ENCODE data around the gene SNX7. TPM values are rescaled to one million over a fixed set of nuclear protein-coding genes. Genes with fewer than 3 reads are reported as not detected.

SNX7 gene
- total and polyA plus RNA-seq, 9 donors = 23.8 to 36.4 (median 26.9) TPM

DNA sequence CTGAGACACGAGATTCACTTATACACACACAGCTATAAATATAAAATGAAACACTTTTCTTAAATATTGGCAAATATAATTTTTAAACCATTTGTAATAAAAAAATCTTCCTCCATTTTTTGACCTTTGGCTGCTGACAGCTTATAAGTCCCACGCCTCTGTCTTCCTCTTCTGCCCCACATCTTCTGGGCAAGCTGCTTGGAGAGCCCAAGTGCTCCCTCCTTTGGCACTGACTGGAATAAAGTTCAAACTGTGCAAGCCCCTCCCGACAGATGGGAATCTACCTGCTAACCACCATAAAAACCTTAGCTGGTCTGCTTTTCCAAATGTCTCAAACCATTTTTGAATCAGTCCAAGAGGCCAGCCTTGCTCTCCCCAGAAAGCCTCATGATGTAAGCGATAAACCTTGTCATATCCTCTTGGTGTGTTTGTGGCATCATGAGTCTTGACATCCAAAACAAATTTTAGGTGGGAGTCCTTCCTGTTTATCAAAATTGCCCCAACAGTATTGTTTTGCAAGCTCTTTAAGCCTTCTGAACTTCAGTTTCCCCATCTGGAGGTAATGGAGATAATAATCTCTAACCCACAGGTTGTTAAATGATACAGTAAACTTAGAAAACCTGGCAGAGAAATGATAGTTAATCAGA is 99.8 kb downstream of the SNX7 start:
- Histone ChIP-seq H3K27ac (ENCODE audit: low read length) (no peak overlapping the region), H3K36me3 (ENCODE audit: control insufficient read depth, insufficient read depth, low read length) (no peaks in the 10 kb centered on the region), H3K27me3 (ENCODE audit: control insufficient read depth, insufficient read depth, low read length) (no peaks in the 10 kb centered on the region), H3K4me3 (ENCODE audit: low read length) (no peak overlapping the region), H3K4me1 (ENCODE audit: control insufficient read depth, insufficient read depth, low read length) (peaks cover 5% of the 10 kb centered on the region), H3K9me3 (replicated peaks; ENCODE audit: control insufficient read depth, low read depth, low read length) (no peaks in the 10 kb centered on the region)
- WGBS (ENCODE audit: insufficient coverage) = 89% methylated on average over 3 of the region's 4 CpGs
- no peak for DNase-seq

GRCh38 chr1:98763488-98764150 is 102.1 kb downstream of the SNX7 start:
- DNase-seq = peak; percentile 25
- no peak overlapping the region for H3K27ac ChIP-seq (ENCODE audit: low read length)
- H3K36me3 ChIP-seq (ENCODE audit: control insufficient read depth, insufficient read depth, low read length) = no peaks in the 10 kb centered on the region
- no peaks in the 10 kb centered on the region for H3K27me3 ChIP-seq (ENCODE audit: control insufficient read depth, insufficient read depth, low read length)
- no peak overlapping the region for H3K4me3 ChIP-seq (ENCODE audit: low read length)
- WGBS (ENCODE audit: insufficient coverage) = 0% methylated on average over 1 of the region's 3 CpGs
- H3K9me3 ChIP-seq (replicated peaks; ENCODE audit: control insufficient read depth, low read depth, low read length) = no peaks in the 10 kb centered on the region
- H3K4me1 ChIP-seq (ENCODE audit: control insufficient read depth, insufficient read depth, low read length) = peaks cover 5% of the 10 kb centered on the region

DNA sequence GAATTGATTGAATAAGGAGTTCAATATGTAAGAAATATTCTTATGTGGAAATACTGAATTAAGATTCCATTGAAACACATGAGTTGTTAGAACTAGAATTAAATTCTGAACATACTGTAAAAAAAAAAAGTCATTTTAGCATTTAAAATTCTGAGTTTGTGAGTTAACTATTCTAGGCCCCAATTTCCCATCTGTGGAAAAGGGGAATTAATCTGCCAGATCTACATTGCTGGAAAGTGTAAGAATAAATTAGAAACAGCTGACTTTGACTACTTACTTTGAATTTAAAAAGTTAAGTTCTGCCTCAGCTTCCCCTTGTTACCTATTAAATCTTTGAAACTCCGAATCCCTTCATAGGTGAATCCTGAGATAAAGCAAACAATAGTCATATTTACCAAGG is 103.0 kb downstream of the SNX7 start:
- no CpG with 5 or more reads among the region's 1 CpG for WGBS (ENCODE audit: insufficient coverage)
- no peak overlapping the region for H3K4me3 ChIP-seq (ENCODE audit: low read length)
- H3K4me1 ChIP-seq (ENCODE audit: control insufficient read depth, insufficient read depth, low read length) = peaks cover 5% of the 10 kb centered on the region
- no peaks in the 10 kb centered on the region for H3K27me3 ChIP-seq (ENCODE audit: control insufficient read depth, insufficient read depth, low read length)
- H3K36me3 ChIP-seq (ENCODE audit: control insufficient read depth, insufficient read depth, low read length) = no peaks in the 10 kb centered on the region
- peak; percentile 27 for DNase-seq
- no peak overlapping the region for H3K27ac ChIP-seq (ENCODE audit: low read length)
- no peaks in the 10 kb centered on the region for H3K9me3 ChIP-seq (replicated peaks; ENCODE audit: control insufficient read depth, low read depth, low read length)

- Histone ChIP-seq H3K36me3 (ENCODE audit: control insufficient read depth, insufficient read depth, low read length) (no peaks in the 10 kb centered on the region), H3K4me1 (ENCODE audit: control insufficient read depth, insufficient read depth, low read length) (peaks cover 5% of the 10 kb centered on the region), H3K4me3 (ENCODE audit: low read length) (no peak overlapping the region), H3K27ac (ENCODE audit: low read length) (no peak overlapping the region), H3K9me3 (replicated peaks; ENCODE audit: control insufficient read depth, low read depth, low read length) (no peaks in the 10 kb centered on the region), H3K27me3 (ENCODE audit: control insufficient read depth, insufficient read depth, low read length) (no peaks in the 10 kb centered on the region)
- 81% methylated on average over 3 of the region's 4 CpGs for WGBS (ENCODE audit: insufficient coverage)
- DNase-seq = peak; percentile 46
Measured at GRCh38 chr1:98766255-98766654, 104.7 kb downstream of the SNX7 start.

- Histone ChIP-seq H3K27me3 (ENCODE audit: control insufficient read depth, insufficient read depth, low read length) (no peaks in the 10 kb centered on the region), H3K27ac (ENCODE audit: low read length) (no peak overlapping the region), H3K4me3 (ENCODE audit: low read length) (no peak overlapping the region), H3K36me3 (ENCODE audit: control insufficient read depth, insufficient read depth, low read length) (no peaks in the 10 kb centered on the region), H3K9me3 (replicated peaks; ENCODE audit: control insufficient read depth, low read depth, low read length) (no peaks in the 10 kb centered on the region), H3K4me1 (ENCODE audit: control insufficient read depth, insufficient read depth, low read length) (no peaks in the 10 kb centered on the region)
- DNase-seq = no peak
- no CpG with 5 or more reads among the region's 3 CpGs for WGBS (ENCODE audit: insufficient coverage)
Measured at GRCh38 chr1:98769162-98769561, 107.6 kb downstream of the SNX7 start.

- H3K9me3 ChIP-seq (replicated peaks; ENCODE audit: control insufficient read depth, low read depth, low read length) = peaks cover 2% of the 10 kb centered on the region
- no peaks in the 10 kb centered on the region for H3K4me1 ChIP-seq (ENCODE audit: control insufficient read depth, insufficient read depth, low read length)
- no peaks in the 10 kb centered on the region for H3K27me3 ChIP-seq (ENCODE audit: control insufficient read depth, insufficient read depth, low read length)
- WGBS (ENCODE audit: insufficient coverage) = no CpG with 5 or more reads among the region's 2 CpGs
- H3K4me3 ChIP-seq (ENCODE audit: low read length) = no peak overlapping the region
- H3K36me3 ChIP-seq (ENCODE audit: control insufficient read depth, insufficient read depth, low read length) = no peaks in the 10 kb centered on the region
- DNase-seq = no peak
- H3K27ac ChIP-seq (ENCODE audit: low read length) = no peak overlapping the region
Measured at GRCh38 chr1:98781906-98782305, 120.4 kb downstream of the SNX7 start.

- H3K36me3 ChIP-seq (ENCODE audit: control insufficient read depth, insufficient read depth, low read length) = no peaks in the 10 kb centered on the region
- no peak overlapping the region for H3K27ac ChIP-seq (ENCODE audit: low read length)
- H3K4me3 ChIP-seq (ENCODE audit: low read length) = no peak overlapping the region
- WGBS (ENCODE audit: insufficient coverage) = 93% methylated on average over 3 of the region's 6 CpGs
- H3K27me3 ChIP-seq (ENCODE audit: control insufficient read depth, insufficient read depth, low read length) = no peaks in the 10 kb centered on the region
- H3K9me3 ChIP-seq (replicated peaks; ENCODE audit: control insufficient read depth, low read depth, low read length) = peaks cover 2% of the 10 kb centered on the region
- no peaks in the 10 kb centered on the region for H3K4me1 ChIP-seq (ENCODE audit: control insufficient read depth, insufficient read depth, low read length)
- no peak for DNase-seq
Measured at GRCh38 chr1:98783821-98784220, 122.3 kb downstream of the SNX7 start.

DNA sequence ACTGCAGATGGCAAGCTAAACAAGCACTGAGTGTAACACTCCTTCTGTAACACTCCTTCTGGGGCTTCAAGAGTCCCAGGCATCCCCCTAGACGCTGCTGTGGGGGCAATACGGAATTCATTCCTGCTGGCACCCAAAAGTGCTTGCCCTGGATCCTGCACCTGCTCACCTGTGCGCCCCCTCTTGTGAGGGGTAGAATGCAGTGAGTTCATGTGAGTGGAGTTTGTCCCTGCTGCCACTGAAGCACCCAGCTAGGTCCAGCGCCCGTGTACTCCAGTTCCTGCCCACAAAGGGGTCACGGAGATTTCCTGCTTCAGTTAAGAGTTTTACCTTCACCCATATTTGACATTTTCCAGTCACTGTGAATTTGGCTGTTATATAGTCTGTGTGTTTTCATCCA is 130.0 kb downstream of the SNX7 start:
- peaks cover 10% of the 10 kb centered on the region for H3K4me1 ChIP-seq (ENCODE audit: control insufficient read depth, insufficient read depth, low read length)
- no peaks in the 10 kb centered on the region for H3K36me3 ChIP-seq (ENCODE audit: control insufficient read depth, insufficient read depth, low read length)
- peak overlapping the region; percentile 51 for H3K27ac ChIP-seq (ENCODE audit: low read length)
- no peak for DNase-seq
- no peaks in the 10 kb centered on the region for H3K27me3 ChIP-seq (ENCODE audit: control insufficient read depth, insufficient read depth, low read length)
- H3K9me3 ChIP-seq (replicated peaks; ENCODE audit: control insufficient read depth, low read depth, low read length) = no peaks in the 10 kb centered on the region
- 64% methylated on average over 3 of the region's 6 CpGs for WGBS (ENCODE audit: insufficient coverage)
- no peak overlapping the region for H3K4me3 ChIP-seq (ENCODE audit: low read length)

DNA sequence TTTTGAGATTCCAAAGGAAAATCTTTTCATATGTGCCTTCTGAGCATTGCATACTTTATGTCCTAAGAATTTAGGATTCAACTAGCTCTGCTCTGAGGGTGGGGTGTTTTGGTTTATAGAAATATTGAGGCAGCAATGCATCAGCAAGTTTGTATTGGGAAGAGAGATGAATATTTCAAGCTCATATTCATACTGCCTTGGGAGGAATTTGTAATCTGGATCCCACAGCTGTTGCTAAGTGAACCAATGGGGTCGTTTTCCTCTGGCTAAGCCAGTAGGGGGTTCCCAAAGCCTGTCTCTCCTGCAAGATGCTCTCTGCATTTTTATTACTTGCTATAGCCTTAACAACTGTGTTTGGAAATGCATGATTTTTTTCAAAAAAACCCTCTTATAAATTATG is 130.6 kb downstream of the SNX7 start:
- Histone ChIP-seq H3K9me3 (replicated peaks; ENCODE audit: control insufficient read depth, low read depth, low read length) (no peaks in the 10 kb centered on the region), H3K36me3 (ENCODE audit: control insufficient read depth, insufficient read depth, low read length) (no peaks in the 10 kb centered on the region), H3K27ac (ENCODE audit: low read length) (peak overlapping the region; percentile 10), H3K27me3 (ENCODE audit: control insufficient read depth, insufficient read depth, low read length) (no peaks in the 10 kb centered on the region), H3K4me1 (ENCODE audit: control insufficient read depth, insufficient read depth, low read length) (peaks cover 10% of the 10 kb centered on the region), H3K4me3 (ENCODE audit: low read length) (no peak overlapping the region)
- no CpG with 5 or more reads among the region's 1 CpG for WGBS (ENCODE audit: insufficient coverage)
- peak; percentile 84 for DNase-seq

- Histone ChIP-seq H3K4me3 (ENCODE audit: low read length) (no peak overlapping the region), H3K36me3 (ENCODE audit: control insufficient read depth, insufficient read depth, low read length) (no peaks in the 10 kb centered on the region), H3K9me3 (replicated peaks; ENCODE audit: control insufficient read depth, low read depth, low read length) (no peaks in the 10 kb centered on the region), H3K27ac (ENCODE audit: low read length) (no peak overlapping the region), H3K4me1 (ENCODE audit: control insufficient read depth, insufficient read depth, low read length) (peaks cover 10% of the 10 kb centered on the region), H3K27me3 (ENCODE audit: control insufficient read depth, insufficient read depth, low read length) (no peaks in the 10 kb centered on the region)
- WGBS (ENCODE audit: insufficient coverage) = no CpG with 5 or more reads among the region's 3 CpGs
- peak; percentile 24 for DNase-seq
Measured at GRCh38 chr1:98793136-98793535, 131.6 kb downstream of the SNX7 start.

Data from muscle of leg (tissue), 11 donors.